Body of pancreas (tissue), 4 donors: Measurements from ENCODE around the gene NELL2. TPM values are rescaled to one million over a fixed set of nuclear protein-coding genes. Genes with fewer than 3 reads are reported as not detected.

Experiments used
- ATAC-seq: fragments of 150-250 bp; one replicate; pipeline ENCODE4 v1.9.1; 2016
- DNase-seq, 4 donors: peaks; one replicate each; pipeline ENCODE4 v3.0.0-alpha.2; 2019
- H3K27ac ChIP-seq, 4 donors: fragments of 200-600 bp; sonication (generic); 1 replicate in 3 of 4; 2 replicates in 1 of 4; pipeline versions ENCODE4 v1.5.1 to v1.6.1; 2016 to 2019; ENCODE audit warnings: mild to moderate bottlenecking in 1 of 4, mixed read lengths in 1 of 4, moderate library complexity in 1 of 4
- H3K27me3 ChIP-seq, 2 donors: fragments of 200-600 bp; sonication (generic); one replicate each; pipeline ENCODE4 v1.6.0; 2016; ENCODE audit warnings: mild to moderate bottlenecking in 1 of 2
- H3K36me3 ChIP-seq, 2 donors: fragments of 200-600 bp; sonication (generic); replicated peaks in 1 of 2; 2 replicates each; pipeline ENCODE4 v1.5.1; 2016; ENCODE audit warnings: low read depth in 2 of 2; ENCODE audit not compliant: insufficient read depth in 1 of 2
- H3K4me1 ChIP-seq: fragments of 200-600 bp; sonication (generic); one replicate; pipeline ENCODE4 v1.6.0; 2016
- H3K4me3 ChIP-seq, 2 donors: fragments of 200-600 bp; sonication (generic); 1 replicate in 1 of 2; 2 replicates in 1 of 2; pipeline ENCODE4 v1.5.1; 2016 to 2019
- H3K9me3 ChIP-seq, 3 donors: fragments of 200-600 bp; sonication (generic); 1 replicate in 2 of 3; 2 replicates in 1 of 3; pipeline ENCODE4 v1.5.1; 2016
- CTCF ChIP-seq, 7 experiments: fragments of 450-650 bp in 4 of 7; fragments of 200-600 bp in 3 of 7; sonication (generic) in 3 of 7; IDR thresholded peaks; one replicate each; pipeline ENCODE4 v1.5.1; 2016 to 2019; ENCODE audit warnings: antibody characterized with exemption in 7 of 7
- POLR2A ChIP-seq, 3 donors: fragments of 450-650 bp; IDR thresholded peaks; one replicate each; pipeline ENCODE4 v1.6.1; 2016; ENCODE audit warnings: antibody characterized with exemption in 3 of 3, mild to moderate bottlenecking in 2 of 3
- WGBS, 2 donors: methylation state at CpG; one replicate each; pipeline ENCODE4 v1.1.5; 2017; 5-methylcytosine and 5-hydroxymethylcytosine counted together
- intact Hi-C: fragments of 100-400 bp; cut with DNase I; formaldehyde crosslinking; loops from one replicate; pipeline ENCODE4 v1.15.1; 2023
- total RNA-seq, 2 donors: library from RNA; depleted of rRNA; stranded (reverse); fragments of >200 nt; gene quantifications; one replicate each; pipeline ENCODE4 v1.1.0, GENCODE V29; 2016

NELL2 gene
- total RNA-seq, 2 donors from 2014 or later = 3.6 TPM; not detected in 1

DNA sequence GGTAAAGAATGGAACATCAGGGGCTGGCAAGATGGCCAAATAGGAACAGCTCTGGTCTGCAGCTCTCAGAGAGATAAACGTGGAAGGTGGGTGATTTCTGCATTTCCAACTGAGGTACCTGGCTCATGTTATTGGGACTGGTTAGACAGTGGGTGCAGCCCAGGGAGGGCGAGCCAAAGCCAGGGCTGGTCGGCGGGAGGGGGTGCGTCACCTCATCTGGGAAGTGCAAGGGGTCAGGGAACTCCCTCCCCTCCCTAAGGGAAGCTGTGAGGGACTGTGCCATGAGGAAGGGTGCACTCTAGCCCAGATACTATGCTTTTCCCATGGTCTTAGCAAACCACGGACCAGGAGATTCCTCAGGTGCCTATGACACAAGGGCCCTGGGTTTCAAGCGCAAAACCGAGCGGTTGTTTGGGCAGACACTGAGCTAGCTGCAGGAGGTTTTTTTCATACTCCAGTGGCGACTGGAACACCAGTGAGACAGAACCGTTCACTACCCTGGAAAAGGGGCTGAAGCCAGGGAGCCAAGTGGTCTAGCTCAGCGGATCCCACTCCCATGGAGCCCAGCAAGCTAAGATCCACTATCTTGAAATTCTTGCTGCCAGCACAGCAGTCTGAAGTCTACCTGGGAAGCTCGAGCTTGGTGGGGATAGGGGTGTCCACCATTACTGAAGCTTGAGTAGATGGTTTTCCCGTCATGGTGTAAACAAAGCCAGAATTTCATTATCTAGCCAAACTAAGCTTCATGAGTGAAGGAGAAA is 317.6 kb downstream of the NELL2 start:
- H3K36me3 ChIP-seq = no peaks in the 10 kb centered on the region
- no peak overlapping the region for H3K27ac ChIP-seq
- DNase-seq = no peak
- no peak for ATAC-seq
- no peaks in the 10 kb centered on the region for H3K9me3 ChIP-seq
- no peak overlapping the region for H3K4me3 ChIP-seq
- H3K27me3 ChIP-seq = no peaks in the 10 kb centered on the region
- intact Hi-C loops = no loop called here
- WGBS, 2 donors = 77 to 82% methylated on average over 11 to 14 of the region's 14 CpGs
- H3K4me1 ChIP-seq = no peaks in the 10 kb centered on the region
- TF ChIP-seq CTCF (IDR thresholded peaks at IDR 0.05) = no peak
- no peak for TF ChIP-seq POLR2A (IDR thresholded peaks at IDR 0.05)

- intact Hi-C loops = no loop called here
- DNase-seq (no peak), ATAC-seq (no peak)
- H3K36me3 ChIP-seq = no peaks in the 10 kb centered on the region
- H3K27me3 ChIP-seq = no peaks in the 10 kb centered on the region
- H3K4me1 ChIP-seq = no peaks in the 10 kb centered on the region
- no peaks in the 10 kb centered on the region for H3K9me3 ChIP-seq
- no peak overlapping the region for H3K4me3 ChIP-seq
- H3K27ac ChIP-seq = no peak overlapping the region
- TF ChIP-seq POLR2A (IDR thresholded peaks at IDR 0.05) (no peak), CTCF (IDR thresholded peaks at IDR 0.05) (no peak)
These were observed 320.7 kb downstream of the NELL2 start for GRCh38 chr12:44555454-44555853.

- no peak overlapping the region for H3K27ac ChIP-seq
- H3K4me1 ChIP-seq = no peaks in the 10 kb centered on the region
- no peak for TF ChIP-seq POLR2A (IDR thresholded peaks at IDR 0.05)
- no peak for TF ChIP-seq CTCF (IDR thresholded peaks at IDR 0.05)
- no peaks in the 10 kb centered on the region for H3K27me3 ChIP-seq
- H3K4me3 ChIP-seq = no peak overlapping the region
- H3K36me3 ChIP-seq = no peaks in the 10 kb centered on the region
- no peaks in the 10 kb centered on the region for H3K9me3 ChIP-seq
- WGBS, 2 donors = 46 to 66% methylated on average over 2 of the region's 2 CpGs
- ATAC-seq = no peak
- intact Hi-C loops = no loop called here
- no peak for DNase-seq
These were observed 324.5 kb downstream of the NELL2 start for GRCh38 chr12:44551631-44552030.

GRCh38 chr12:44550377-44550776 is 325.7 kb downstream of the NELL2 start:
- ATAC-seq (no peak), DNase-seq (no peak)
- Histone ChIP-seq H3K4me1 (no peaks in the 10 kb centered on the region), H3K9me3 (no peaks in the 10 kb centered on the region), H3K27ac (no peak overlapping the region), H3K27me3 (no peaks in the 10 kb centered on the region), H3K36me3 (no peaks in the 10 kb centered on the region), H3K4me3 (no peak overlapping the region)
- TF ChIP-seq CTCF (IDR thresholded peaks at IDR 0.05) (no peak), POLR2A (IDR thresholded peaks at IDR 0.05) (no peak)
- WGBS, 2 donors = 67 to 82% methylated on average over 5 of the region's 5 CpGs
- intact Hi-C loops = no loop called here

DNA sequence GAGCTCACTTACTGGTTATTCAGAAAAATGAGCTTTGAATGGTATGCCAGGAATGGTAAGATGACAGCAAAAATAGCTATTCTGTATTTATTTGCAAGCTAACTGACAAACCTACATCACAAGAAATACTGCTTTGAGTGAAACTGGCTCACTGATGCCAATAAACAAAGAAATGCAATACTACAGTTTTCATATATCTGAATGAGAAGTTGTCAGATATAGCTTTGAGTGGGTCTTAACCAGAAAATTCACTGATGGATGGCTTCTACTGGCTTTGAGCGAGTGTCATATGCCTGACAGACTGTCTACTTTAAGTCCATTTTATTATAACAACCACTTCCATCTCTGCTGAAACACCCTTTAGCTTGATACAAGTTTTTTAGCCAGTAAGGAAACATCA is 330.1 kb downstream of the NELL2 start:
- ATAC-seq (no peak), DNase-seq (no peak)
- Histone ChIP-seq H3K27ac (no peak overlapping the region), H3K27me3 (no peaks in the 10 kb centered on the region), H3K4me3 (no peak overlapping the region), H3K4me1 (no peaks in the 10 kb centered on the region), H3K9me3 (no peaks in the 10 kb centered on the region), H3K36me3 (no peaks in the 10 kb centered on the region)
- no peak for TF ChIP-seq POLR2A (IDR thresholded peaks at IDR 0.05)
- no peak for TF ChIP-seq CTCF (IDR thresholded peaks at IDR 0.05)
- intact Hi-C loops = no loop called here
- 73 to 74% methylated on average over 1 of the region's 1 CpG for WGBS, 2 donors
